Measurements from ENCODE around the gene CLIC6.

GRCh38 chr21:34690041-34690792, 21.4 kb downstream of the CLIC6 start:
- TF ChIP-seq NFIC (IDR thresholded peaks at IDR 0.05): no peak
- TF ChIP-seq MAX (IDR thresholded peaks at IDR 0.05): no peak
- TF ChIP-seq TCF12 (IDR thresholded peaks at IDR 0.05; ENCODE audit: low read depth): no peak
- TF ChIP-seq REST (IDR thresholded peaks at IDR 0.05; ENCODE audit: low read depth): no peak
- TF ChIP-seq CREB1 (IDR thresholded peaks at IDR 0.05; ENCODE audit: low read depth): no peak
- TF ChIP-seq TAF1 (IDR thresholded peaks at IDR 0.05; ENCODE audit: low read depth): no peak
- no peak for TF ChIP-seq RAD21 (IDR thresholded peaks at IDR 0.05; ENCODE audit: low read depth)
- no peak for TF ChIP-seq TEAD4 (IDR thresholded peaks at IDR 0.05)
- TF ChIP-seq CEBPB (IDR thresholded peaks at IDR 0.05): no peak
- TF ChIP-seq EP300 (IDR thresholded peaks at IDR 0.05; ENCODE audit: borderline replicate concordance): no peak
- no peak for TF ChIP-seq EGR1 (IDR thresholded peaks at IDR 0.05)
- no peak for TF ChIP-seq YY1 (IDR thresholded peaks at IDR 0.05; ENCODE audit: low read depth)
